Measurements from ENCODE around the gene PSD4.

Gene PSD4

GRCh38 chr2:113190871-113191270 is 17.1 kb downstream of the PSD4 start:
- H2AFZ ChIP-seq (ENCODE audit: low read length) = no peak overlapping the region
- no peaks in the 10 kb centered on the region for H3K9me2 ChIP-seq (replicated peaks; ENCODE audit: low read depth, low read length)
- H3K9ac ChIP-seq (ENCODE audit: low read depth, low read length, poor library complexity, severe bottlenecking) = no peak overlapping the region
- H3K4me3 ChIP-seq (ENCODE audit: low read length, poor library complexity, severe bottlenecking) = no peak overlapping the region
- H3K9me3 ChIP-seq (ENCODE audit: insufficient read depth, low read depth, low read length) = no peaks in the 10 kb centered on the region
- H3K4me1 ChIP-seq (ENCODE audit: insufficient read depth, low read length, poor library complexity, severe bottlenecking) = no peaks in the 10 kb centered on the region
- H3K4me2 ChIP-seq (ENCODE audit: low read depth, low read length, poor library complexity, severe bottlenecking) = no peak overlapping the region
- peaks cover 26% of the 10 kb centered on the region; the same call in 1 of the 2 replicates for H3K79me2 ChIP-seq (ENCODE audit: insufficient read depth, low read length)
- H3F3A ChIP-seq (ENCODE audit: low read depth) = no peaks in the 10 kb centered on the region
- H3K27me3 ChIP-seq (ENCODE audit: insufficient read depth, low read length, poor library complexity, severe bottlenecking) = no peaks in the 10 kb centered on the region
- peaks cover 28% of the 10 kb centered on the region for H4K20me1 ChIP-seq (ENCODE audit: insufficient read depth, low read length, poor library complexity, severe bottlenecking)
- no peak for TF ChIP-seq EZH2phosphoT487 (IDR thresholded peaks at IDR 0.05; ENCODE audit: borderline replicate concordance)
- TF ChIP-seq CTCF (conservative IDR thresholded peaks at IDR 0.05; ENCODE audit: low read length) = no peak
- H3K36me3 ChIP-seq (ENCODE audit: insufficient read depth, low read length) = peaks cover 66% of the 10 kb centered on the region; the same call in 1 of the 2 replicates

GRCh38 chr2:113192459-113193100 is 18.8 kb downstream of the PSD4 start:
- H3K9me3 ChIP-seq (ENCODE audit: insufficient read depth, low read depth, low read length) = no peaks in the 10 kb centered on the region
- H3K9me2 ChIP-seq (replicated peaks; ENCODE audit: low read depth, low read length) = no peaks in the 10 kb centered on the region
- H3K4me3 ChIP-seq (ENCODE audit: low read length, poor library complexity, severe bottlenecking) = no peak overlapping the region
- no peak overlapping the region for H2AFZ ChIP-seq (ENCODE audit: low read length)
- peaks cover 69% of the 10 kb centered on the region; the same call in 1 of the 2 replicates for H3K36me3 ChIP-seq (ENCODE audit: insufficient read depth, low read length)
- peaks cover 18% of the 10 kb centered on the region; the same call in 1 of the 2 replicates for H3K79me2 ChIP-seq (ENCODE audit: insufficient read depth, low read length)
- TF ChIP-seq EZH2phosphoT487 (IDR thresholded peaks at IDR 0.05; ENCODE audit: borderline replicate concordance) = no peak
- TF ChIP-seq CTCF (conservative IDR thresholded peaks at IDR 0.05; ENCODE audit: low read length) = peak; percentile 41; the same call in 1 of the 2 replicates
- no peaks in the 10 kb centered on the region for H3K4me1 ChIP-seq (ENCODE audit: insufficient read depth, low read length, poor library complexity, severe bottlenecking)
- H3K4me2 ChIP-seq (ENCODE audit: low read depth, low read length, poor library complexity, severe bottlenecking) = no peak overlapping the region
- no peaks in the 10 kb centered on the region for H3F3A ChIP-seq (ENCODE audit: low read depth)
- no peak overlapping the region for H3K9ac ChIP-seq (ENCODE audit: low read depth, low read length, poor library complexity, severe bottlenecking)
- no peaks in the 10 kb centered on the region for H3K27me3 ChIP-seq (ENCODE audit: insufficient read depth, low read length, poor library complexity, severe bottlenecking)
- peaks cover 18% of the 10 kb centered on the region for H4K20me1 ChIP-seq (ENCODE audit: insufficient read depth, low read length, poor library complexity, severe bottlenecking)

- Histone ChIP-seq H3K79me2 (ENCODE audit: insufficient read depth, low read length) (peaks cover 3% of the 10 kb centered on the region; the same call in 1 of the 2 replicates), H3K9me2 (replicated peaks; ENCODE audit: low read depth, low read length) (no peaks in the 10 kb centered on the region), H3K4me3 (ENCODE audit: low read length, poor library complexity, severe bottlenecking) (no peak overlapping the region), H3F3A (ENCODE audit: low read depth) (no peaks in the 10 kb centered on the region), H3K9me3 (ENCODE audit: insufficient read depth, low read depth, low read length) (no peaks in the 10 kb centered on the region), H2AFZ (ENCODE audit: low read length) (no peak overlapping the region), H4K20me1 (ENCODE audit: insufficient read depth, low read length, poor library complexity, severe bottlenecking) (peaks cover 4% of the 10 kb centered on the region), H3K9ac (ENCODE audit: low read depth, low read length, poor library complexity, severe bottlenecking) (no peak overlapping the region), H3K27me3 (ENCODE audit: insufficient read depth, low read length, poor library complexity, severe bottlenecking) (no peaks in the 10 kb centered on the region), H3K4me2 (ENCODE audit: low read depth, low read length, poor library complexity, severe bottlenecking) (no peak overlapping the region), H3K4me1 (ENCODE audit: insufficient read depth, low read length, poor library complexity, severe bottlenecking) (no peaks in the 10 kb centered on the region), H3K36me3 (ENCODE audit: insufficient read depth, low read length) (peaks cover 93% of the 10 kb centered on the region; the same call in 1 of the 2 replicates)
- TF ChIP-seq EZH2phosphoT487 (IDR thresholded peaks at IDR 0.05; ENCODE audit: borderline replicate concordance) (no peak), CTCF (conservative IDR thresholded peaks at IDR 0.05; ENCODE audit: low read length) (no peak)
These were observed 22.2 kb downstream of the PSD4 start for GRCh38 chr2:113195923-113196501.

All from Loucy (cell line).